ENCODE results near the gene MST1R. TPM values are rescaled to one million over a fixed set of nuclear protein-coding genes. Genes with fewer than 3 reads are reported as not detected.

Gene MST1R
- total and polyA plus RNA-seq, 9 of the 15 experiments (the other 6 are each of a cell fraction or from before 2014, with no cell fraction given): 1.3 to 10.0 (median 3.8) TPM

DNA sequence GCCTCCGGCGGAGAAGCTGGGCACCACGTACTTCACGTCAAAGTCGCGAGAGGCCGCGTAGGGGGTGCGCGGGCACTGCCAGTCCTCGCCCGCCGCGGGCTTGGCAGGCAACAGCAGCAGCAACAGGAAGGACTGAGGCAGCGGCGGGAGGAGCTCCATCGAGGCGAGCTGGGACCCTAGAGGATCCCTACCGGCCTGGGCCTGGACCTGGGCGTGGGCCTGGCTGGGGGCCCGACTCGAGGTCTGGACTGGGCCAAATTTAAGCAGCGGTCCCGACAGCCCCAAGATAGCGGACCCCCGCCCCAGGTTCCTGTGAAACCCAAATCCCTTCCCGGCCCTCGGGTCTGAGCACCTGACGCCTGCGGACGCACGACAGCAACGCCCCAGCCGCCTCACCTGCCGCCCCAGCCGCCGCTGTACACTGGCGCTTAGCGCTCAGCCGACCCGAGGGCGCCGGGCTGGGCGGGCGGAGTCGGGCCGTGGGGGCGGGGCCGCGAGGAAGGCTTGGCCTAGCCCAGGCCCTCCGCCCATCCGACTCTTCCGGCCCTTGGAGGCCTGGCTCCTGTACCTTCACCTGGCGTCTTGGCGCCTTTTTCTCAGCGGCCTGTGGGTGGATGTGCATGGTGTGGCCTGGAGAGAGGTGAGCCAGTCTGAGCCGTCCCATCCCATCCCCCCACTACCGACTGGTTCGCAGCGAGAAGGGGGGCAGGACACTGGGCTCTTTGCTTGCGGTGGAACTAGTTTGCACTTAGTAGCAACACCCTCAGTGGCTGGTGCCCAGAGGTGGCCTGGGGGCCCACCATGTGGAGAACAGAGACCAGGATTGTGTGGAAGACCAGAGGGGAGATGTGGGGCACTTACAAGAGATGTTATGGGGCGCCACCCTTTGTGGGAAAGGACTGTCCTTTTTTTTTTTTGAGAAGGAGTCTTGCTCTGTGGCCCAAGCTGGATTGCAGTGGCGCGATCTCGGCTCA, at the start of gene MST1R (continued):
- TF ChIP-seq FOXK1 (CRISPR knock-in tag; IDR thresholded peaks at IDR 0.05; ENCODE audit: borderline replicate concordance) (0 out of 2 replicates have a peak, but pooled peaks have one; percentile 67), NR2C1 (IDR thresholded peaks at IDR 0.05) (no peak), NR2C1 (tag; IDR thresholded peaks at IDR 0.05) (no peak), MYNN (IDR thresholded peaks at IDR 0.05) (no peak), MYNN (CRISPR knock-in tag; IDR thresholded peaks at IDR 0.05) (no peak), ZNF282 (CRISPR knock-in tag; IDR thresholded peaks at IDR 0.05) (no peak), MCM3 (IDR thresholded peaks at IDR 0.05) (no peak), EP400 (IDR thresholded peaks at IDR 0.05) (peak; percentile 71; the same call in 1 of the 2 replicates), CHD1 (IDR thresholded peaks at IDR 0.05; ENCODE audit: low read length) (no peak), CC2D1A (IDR thresholded peaks at IDR 0.05) (0 out of 2 replicates have a peak, but pooled peaks have one; percentile 12), RB1 (IDR thresholded peaks at IDR 0.05; ENCODE audit: low read depth) (peak; percentile 76; the same call in 1 of the 2 replicates), NRF1 (conservative IDR thresholded peaks at IDR 0.05 in 1 of 2, IDR thresholded peaks at IDR 0.05 in 1 of 2) (peak; percentile 18 to 45; a peak in 2 of 4 replicates), XRCC4 (IDR thresholded peaks at IDR 0.05; ENCODE audit: extremely low read depth, insufficient read depth, insufficient read length) (no peak), SIN3B (IDR thresholded peaks at IDR 0.05; ENCODE audit: low read depth) (no peak)
- TF ChIP-seq, protein P1, sequence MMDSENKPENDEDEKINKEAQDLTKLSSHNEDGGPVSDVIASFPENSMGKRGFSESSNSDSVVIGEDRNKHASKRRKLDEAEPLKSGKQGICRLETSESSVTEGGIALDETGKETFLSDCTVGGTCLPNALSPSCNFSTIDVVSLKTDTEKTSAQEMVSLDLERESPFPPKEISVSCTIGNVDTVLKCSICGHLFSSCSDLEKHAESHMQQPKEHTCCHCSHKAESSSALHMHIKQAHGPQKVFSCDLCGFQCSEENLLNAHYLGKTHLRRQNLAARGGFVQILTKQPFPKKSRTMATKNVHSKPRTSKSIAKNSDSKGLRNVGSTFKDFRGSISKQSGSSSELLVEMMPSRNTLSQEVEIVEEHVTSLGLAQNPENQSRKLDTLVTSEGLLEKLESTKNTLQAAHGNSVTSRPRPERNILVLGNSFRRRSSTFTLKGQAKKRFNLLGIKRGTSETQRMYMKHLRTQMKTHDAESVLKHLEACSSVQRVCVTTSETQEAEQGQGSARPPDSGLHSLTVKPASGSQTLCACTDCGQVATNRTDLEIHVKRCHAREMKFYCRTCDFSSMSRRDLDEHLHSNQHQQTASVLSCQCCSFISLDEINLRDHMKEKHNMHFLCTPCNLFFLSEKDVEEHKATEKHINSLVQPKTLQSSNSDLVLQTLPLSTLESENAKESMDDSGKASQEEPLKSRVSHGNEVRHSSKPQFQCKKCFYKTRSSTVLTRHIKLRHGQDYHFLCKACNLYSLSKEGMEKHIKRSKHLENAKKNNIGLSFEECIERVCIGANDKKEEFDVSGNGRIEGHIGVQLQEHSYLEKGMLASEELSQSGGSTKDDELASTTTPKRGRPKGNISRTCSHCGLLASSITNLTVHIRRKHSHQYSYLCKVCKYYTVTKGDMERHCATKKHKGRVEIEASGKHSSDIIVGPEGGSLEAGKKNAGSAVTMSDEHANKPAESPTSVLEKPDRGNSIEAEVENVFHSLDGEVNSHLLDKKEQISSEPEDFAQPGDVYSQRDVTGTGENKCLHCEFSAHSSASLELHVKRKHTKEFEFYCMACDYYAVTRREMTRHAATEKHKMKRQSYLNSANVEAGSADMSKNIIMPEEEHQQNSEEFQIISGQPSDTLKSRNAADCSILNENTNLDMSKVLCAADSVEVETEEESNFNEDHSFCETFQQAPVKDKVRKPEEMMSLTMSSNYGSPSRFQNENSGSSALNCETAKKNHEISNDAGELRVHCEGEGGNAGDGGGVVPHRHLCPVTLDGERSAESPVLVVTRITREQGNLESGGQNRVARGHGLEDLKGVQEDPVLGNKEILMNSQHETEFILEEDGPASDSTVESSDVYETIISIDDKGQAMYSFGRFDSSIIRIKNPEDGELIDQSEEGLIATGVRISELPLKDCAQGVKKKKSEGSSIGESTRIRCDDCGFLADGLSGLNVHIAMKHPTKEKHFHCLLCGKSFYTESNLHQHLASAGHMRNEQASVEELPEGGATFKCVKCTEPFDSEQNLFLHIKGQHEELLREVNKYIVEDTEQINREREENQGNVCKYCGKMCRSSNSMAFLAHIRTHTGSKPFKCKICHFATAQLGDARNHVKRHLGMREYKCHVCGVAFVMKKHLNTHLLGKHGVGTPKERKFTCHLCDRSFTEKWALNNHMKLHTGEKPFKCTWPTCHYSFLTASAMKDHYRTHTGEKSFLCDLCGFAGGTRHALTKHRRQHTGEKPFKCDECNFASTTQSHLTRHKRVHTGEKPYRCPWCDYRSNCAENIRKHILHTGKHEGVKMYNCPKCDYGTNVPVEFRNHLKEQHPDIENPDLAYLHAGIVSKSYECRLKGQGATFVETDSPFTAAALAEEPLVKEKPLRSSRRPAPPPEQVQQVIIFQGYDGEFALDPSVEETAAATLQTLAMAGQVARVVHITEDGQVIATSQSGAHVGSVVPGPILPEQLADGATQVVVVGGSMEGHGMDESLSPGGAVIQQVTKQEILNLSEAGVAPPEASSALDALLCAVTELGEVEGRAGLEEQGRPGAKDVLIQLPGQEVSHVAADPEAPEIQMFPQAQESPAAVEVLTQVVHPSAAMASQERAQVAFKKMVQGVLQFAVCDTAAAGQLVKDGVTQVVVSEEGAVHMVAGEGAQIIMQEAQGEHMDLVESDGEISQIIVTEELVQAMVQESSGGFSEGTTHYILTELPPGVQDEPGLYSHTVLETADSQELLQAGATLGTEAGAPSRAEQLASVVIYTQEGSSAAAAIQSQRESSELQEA (IDR thresholded peaks at IDR 0.05; ENCODE audit: low read depth): no peak
- TF ChIP-seq, protein P2, sequence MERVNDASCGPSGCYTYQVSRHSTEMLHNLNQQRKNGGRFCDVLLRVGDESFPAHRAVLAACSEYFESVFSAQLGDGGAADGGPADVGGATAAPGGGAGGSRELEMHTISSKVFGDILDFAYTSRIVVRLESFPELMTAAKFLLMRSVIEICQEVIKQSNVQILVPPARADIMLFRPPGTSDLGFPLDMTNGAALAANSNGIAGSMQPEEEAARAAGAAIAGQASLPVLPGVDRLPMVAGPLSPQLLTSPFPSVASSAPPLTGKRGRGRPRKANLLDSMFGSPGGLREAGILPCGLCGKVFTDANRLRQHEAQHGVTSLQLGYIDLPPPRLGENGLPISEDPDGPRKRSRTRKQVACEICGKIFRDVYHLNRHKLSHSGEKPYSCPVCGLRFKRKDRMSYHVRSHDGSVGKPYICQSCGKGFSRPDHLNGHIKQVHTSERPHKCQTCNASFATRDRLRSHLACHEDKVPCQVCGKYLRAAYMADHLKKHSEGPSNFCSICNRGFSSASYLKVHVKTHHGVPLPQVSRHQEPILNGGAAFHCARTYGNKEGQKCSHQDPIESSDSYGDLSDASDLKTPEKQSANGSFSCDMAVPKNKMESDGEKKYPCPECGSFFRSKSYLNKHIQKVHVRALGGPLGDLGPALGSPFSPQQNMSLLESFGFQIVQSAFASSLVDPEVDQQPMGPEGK (CRISPR knock-in tag; IDR thresholded peaks at IDR 0.05; ENCODE audit: borderline replicate concordance): no peak
- TF ChIP-seq, protein P3, sequence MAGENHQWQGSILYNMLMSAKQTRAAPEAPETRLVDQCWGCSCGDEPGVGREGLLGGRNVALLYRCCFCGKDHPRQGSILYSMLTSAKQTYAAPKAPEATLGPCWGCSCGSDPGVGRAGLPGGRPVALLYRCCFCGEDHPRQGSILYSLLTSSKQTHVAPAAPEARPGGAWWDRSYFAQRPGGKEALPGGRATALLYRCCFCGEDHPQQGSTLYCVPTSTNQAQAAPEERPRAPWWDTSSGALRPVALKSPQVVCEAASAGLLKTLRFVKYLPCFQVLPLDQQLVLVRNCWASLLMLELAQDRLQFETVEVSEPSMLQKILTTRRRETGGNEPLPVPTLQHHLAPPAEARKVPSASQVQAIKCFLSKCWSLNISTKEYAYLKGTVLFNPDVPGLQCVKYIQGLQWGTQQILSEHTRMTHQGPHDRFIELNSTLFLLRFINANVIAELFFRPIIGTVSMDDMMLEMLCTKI (IDR thresholded peaks at IDR 0.05; ENCODE audit: partially characterized antibody): no peak
